Right lobe of liver (tissue), 6 donors: ENCODE results near the gene ITLN2. TPM values are rescaled to one million over a fixed set of nuclear protein-coding genes. Genes with fewer than 3 reads are reported as not detected.
"Not testable (repeated sequence)": the region's sequence is repeated elsewhere in the genome, so short reads cannot be mapped to it uniquely, and the experiment has no call there.

Experiments used
- ATAC-seq, 4 donors: fragments of 200-7000 bp; cut with Tn5 transposase; one replicate each; pipeline ENCODE4 v1.9.1; 2020; ENCODE audit warnings: mild to moderate bottlenecking in 4 of 4, moderate library complexity in 4 of 4
- DNase-seq, 3 donors: peaks; one replicate each; pipeline ENCODE4 v3.0.0-alpha.2; 2020
- H3K27ac ChIP-seq, 3 donors: fragments of 200-600 bp; one replicate each; pipeline ENCODE4 v1.8.0; 2022
- H3K27me3 ChIP-seq, 2 donors: fragments of 200-600 bp; one replicate each; pipeline ENCODE4 v1.8.0; 2022
- H3K36me3 ChIP-seq, 4 donors: fragments of 200-600 bp; sonication (generic) in 1 of 4; one replicate each; pipeline versions ENCODE4 v1.5.1 to v1.8.0; 2017 to 2022; ENCODE audit warnings: control low read depth in 1 of 4
- H3K4me1 ChIP-seq, 4 donors: fragments of 200-600 bp; sonication (generic) in 1 of 4; one replicate each; pipeline versions ENCODE4 v1.5.1 to v1.8.0; 2017 to 2022; ENCODE audit warnings: control low read depth in 1 of 4
- H3K4me3 ChIP-seq, 3 donors: fragments of 200-600 bp; one replicate each; pipeline ENCODE4 v1.8.0; 2022
- H3K9me3 ChIP-seq, 4 donors: fragments of 200-600 bp; sonication (generic) in 1 of 4; one replicate each; pipeline versions ENCODE4 v1.5.1 to v1.8.0; 2017 to 2022; ENCODE audit warnings: control low read depth in 1 of 4
- POLR2A ChIP-seq: fragments of 450-650 bp; IDR thresholded peaks from one replicate; pipeline ENCODE4 v1.6.1; 2017; ENCODE audit warnings: antibody characterized with exemption, mild to moderate bottlenecking
- WGBS: methylation state at CpG from one replicate; pipeline ENCODE4 v1.1.6; 2018; ENCODE audit warnings: low coverage, low lambda C conversion rate; ENCODE audit not compliant: insufficient coverage; ENCODE audit errors: missing lambda C conversion rate; 5-methylcytosine and 5-hydroxymethylcytosine counted together
- intact Hi-C, 2 donors: fragments of 100-400 bp; cut with DNase I; formaldehyde crosslinking; loops; one replicate each; pipeline versions ENCODE4 v1.11.2 to v1.14.1; 2022
- total RNA-seq, 6 experiments: library from RNA; depleted of rRNA in 2 of 6; stranded (reverse); fragments of >200 nt in 2 of 6; fragmentation: NEBNext Ultra II Directional in 3 of 6; extraction: Animal tissue kit (Norgen Biotek cat#: 25700) in 3 of 6; gene quantifications; one replicate each; pipeline versions ENCODE4 v1.1.0 to v1.2.4, GENCODE V29; 2016 to 2023
- TF ChIP-seq, protein P1 (sequence below), 4 donors: fragments of 200-600 bp in 3 of 4; fragments of 450-650 bp in 1 of 4; IDR thresholded peaks; one replicate each; pipeline versions ENCODE4 v1.5.1 to v1.8.0; 2016 to 2022; ENCODE audit warnings: antibody characterized with exemption in 4 of 4, mild to moderate bottlenecking in 2 of 4
- donor health status: DM: no; HTN: yes; CAD: no.
- donor health status: DM: no; HTN: no; CAD: no.
- donor health status: DM: no; HTN: no; CAD: no.
- donor health status: DM: no; HTN: yes; CAD: no.
- donor health status: DM: no; HTN: yes; CAD: no.

ITLN2 gene
- total RNA-seq, 6 experiments from 2014 or later, result 0.29 to 0.33 (median 0.32) TPM; not detected in 3

DNA sequence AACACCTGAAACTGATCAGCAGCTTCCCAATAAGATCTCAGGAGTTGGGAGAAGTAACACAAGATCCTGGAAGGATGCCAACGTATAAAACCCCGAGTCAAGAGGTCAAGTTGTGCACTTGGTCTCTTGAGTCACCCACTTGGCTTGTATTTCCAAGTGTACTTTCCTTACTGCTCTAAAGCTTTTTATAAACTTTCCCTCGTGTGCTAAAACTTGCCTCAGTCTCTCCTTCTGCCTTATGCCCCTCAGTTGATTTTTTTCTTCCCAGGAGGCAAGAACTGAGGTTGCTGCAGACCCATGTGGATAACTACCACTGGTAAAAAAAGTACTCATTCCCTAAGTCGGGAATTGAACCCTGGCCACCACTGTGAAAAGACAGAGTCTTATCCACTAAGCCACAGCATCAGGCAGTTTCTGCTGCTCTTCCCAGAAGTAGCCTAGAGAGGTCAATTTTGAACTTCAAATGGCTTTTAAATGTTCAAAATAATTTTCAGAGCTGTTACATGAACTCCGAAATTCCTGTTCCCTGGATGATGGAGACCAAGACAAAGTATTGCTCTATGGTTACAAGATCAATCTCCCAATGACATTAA lies 28.9 kb downstream of the ITLN2 start:
- intact Hi-C loops, result no loop called here
- Histone ChIP-seq H3K4me1 (no peaks in the 10 kb centered on the region), H3K27ac (no peak overlapping the region), H3K36me3 (no peaks in the 10 kb centered on the region), H3K27me3 (no peaks in the 10 kb centered on the region), H3K9me3 (no peaks in the 10 kb centered on the region), H3K4me3 (no peak overlapping the region)
- ATAC-seq, result no peak
- TF ChIP-seq POLR2A, result no peak
- TF ChIP-seq, protein P1, sequence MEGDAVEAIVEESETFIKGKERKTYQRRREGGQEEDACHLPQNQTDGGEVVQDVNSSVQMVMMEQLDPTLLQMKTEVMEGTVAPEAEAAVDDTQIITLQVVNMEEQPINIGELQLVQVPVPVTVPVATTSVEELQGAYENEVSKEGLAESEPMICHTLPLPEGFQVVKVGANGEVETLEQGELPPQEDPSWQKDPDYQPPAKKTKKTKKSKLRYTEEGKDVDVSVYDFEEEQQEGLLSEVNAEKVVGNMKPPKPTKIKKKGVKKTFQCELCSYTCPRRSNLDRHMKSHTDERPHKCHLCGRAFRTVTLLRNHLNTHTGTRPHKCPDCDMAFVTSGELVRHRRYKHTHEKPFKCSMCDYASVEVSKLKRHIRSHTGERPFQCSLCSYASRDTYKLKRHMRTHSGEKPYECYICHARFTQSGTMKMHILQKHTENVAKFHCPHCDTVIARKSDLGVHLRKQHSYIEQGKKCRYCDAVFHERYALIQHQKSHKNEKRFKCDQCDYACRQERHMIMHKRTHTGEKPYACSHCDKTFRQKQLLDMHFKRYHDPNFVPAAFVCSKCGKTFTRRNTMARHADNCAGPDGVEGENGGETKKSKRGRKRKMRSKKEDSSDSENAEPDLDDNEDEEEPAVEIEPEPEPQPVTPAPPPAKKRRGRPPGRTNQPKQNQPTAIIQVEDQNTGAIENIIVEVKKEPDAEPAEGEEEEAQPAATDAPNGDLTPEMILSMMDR (IDR thresholded peaks at IDR 0.05), result no peak
- 54% methylated on average over 5 of the region's 5 CpGs for WGBS
- no peak for DNase-seq

DNA sequence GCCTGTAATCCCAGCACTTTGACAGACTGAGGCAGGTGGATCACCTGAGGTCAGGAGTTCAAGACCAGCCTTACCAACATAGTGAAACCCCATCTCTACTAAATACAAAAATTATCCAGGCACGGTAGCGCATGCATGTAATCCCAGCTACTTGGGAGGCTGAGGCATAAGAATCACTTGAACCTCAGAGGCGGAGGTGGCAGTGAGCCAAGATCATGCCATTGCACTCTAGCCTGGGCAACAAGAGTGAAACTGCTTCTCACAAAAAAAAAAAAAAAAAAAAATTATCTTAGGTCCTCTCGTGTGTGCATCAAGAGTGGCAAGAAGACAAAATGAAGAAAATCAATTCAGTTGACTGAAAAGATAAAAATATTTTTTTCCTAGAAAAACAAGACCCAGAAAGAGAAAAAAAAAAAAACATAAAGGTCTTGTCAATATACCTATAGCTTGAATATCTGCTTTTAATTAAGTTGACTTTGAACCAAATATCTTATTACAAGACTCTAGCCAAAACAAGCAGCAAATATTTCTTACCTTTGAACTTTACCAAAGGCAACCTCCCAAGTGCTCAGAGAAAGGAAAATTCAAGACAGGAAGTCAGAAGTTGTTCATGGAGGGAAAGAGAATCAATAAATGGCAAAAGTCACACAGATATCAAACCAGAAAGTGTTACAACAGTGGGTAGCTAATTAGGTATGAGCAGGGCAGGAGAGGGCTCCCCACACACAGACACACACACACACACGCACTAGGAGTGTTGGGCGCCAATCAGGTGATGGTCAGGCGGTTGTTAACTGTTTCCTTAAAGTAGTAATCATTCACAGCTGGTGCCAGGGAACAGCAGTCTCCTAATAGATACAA lies 29.6 kb downstream of the ITLN2 start:
- H3K4me1 ChIP-seq, result no peaks in the 10 kb centered on the region
- intact Hi-C loops, result no loop called here
- H3K36me3 ChIP-seq, result no peaks in the 10 kb centered on the region
- H3K27ac ChIP-seq, result no peak overlapping the region
- ATAC-seq, result peak in 3 of 4 donors; percentile 35 to 58 (median 46)
- no peaks in the 10 kb centered on the region for H3K9me3 ChIP-seq
- no peak overlapping the region for H3K4me3 ChIP-seq
- no peaks in the 10 kb centered on the region for H3K27me3 ChIP-seq
- 44% methylated on average over 7 of the region's 7 CpGs for WGBS
- DNase-seq, result no peak
- TF ChIP-seq POLR2A, result no peak
- TF ChIP-seq, protein P1 (IDR thresholded peaks at IDR 0.05), result no peak

DNA sequence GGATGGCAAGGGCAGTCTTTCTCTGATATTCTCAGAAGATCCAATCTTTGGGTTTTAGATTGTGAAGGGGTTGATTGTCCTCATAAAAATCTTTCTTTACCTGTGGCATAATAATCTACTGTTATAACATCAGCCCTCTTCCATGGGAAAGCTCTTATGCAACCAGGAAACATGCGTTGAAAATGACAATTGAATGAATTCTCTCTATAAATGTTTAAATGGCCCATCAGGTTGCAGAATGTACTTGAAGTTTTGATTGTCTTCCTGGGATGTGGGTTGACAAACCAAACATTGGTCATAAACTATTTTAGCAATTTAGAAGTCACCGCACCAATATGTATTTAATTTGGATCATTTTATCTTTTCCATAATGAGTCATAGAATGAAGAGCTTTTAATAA lies 37.9 kb downstream of the ITLN2 start:
- Histone ChIP-seq H3K9me3 (no peaks in the 10 kb centered on the region), H3K36me3 (no peaks in the 10 kb centered on the region), H3K4me1 (no peaks in the 10 kb centered on the region), H3K27ac (no peak overlapping the region), H3K4me3 (no peak overlapping the region), H3K27me3 (no peaks in the 10 kb centered on the region)
- intact Hi-C loops, result no loop called here
- no peak for DNase-seq
- TF ChIP-seq, protein P1 (IDR thresholded peaks at IDR 0.05), result no peak
- no peak for TF ChIP-seq POLR2A
- ATAC-seq, result no peak
- WGBS, result 90% methylated on average over 2 of the region's 2 CpGs

DNA sequence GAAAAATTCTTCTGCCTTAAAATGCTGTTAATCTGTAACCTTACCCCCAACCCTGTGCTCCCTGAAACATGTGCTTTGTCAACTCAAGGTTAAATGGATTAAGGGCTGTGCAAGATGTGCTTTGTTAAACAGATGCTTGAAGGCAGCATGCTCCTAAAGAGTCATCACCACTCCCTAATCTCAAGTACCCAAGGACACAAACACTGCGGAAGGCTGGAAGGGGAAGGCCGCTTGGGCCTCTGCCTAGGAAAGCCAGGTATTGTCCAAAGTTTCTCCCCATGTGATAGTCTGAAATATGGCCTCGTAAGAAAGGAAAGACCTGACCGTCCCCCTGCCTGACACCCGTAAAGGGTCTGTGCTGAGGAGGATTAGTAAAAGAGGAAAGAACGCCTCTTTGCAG lies 41.4 kb downstream of the ITLN2 start:
- WGBS, result 81% methylated on average over 3 of the region's 6 CpGs
- H3K4me3 ChIP-seq, H3K9me3 ChIP-seq, H3K27ac ChIP-seq, H3K36me3 ChIP-seq, H3K27me3 ChIP-seq, ATAC-seq, intact Hi-C loops, DNase-seq, H3K4me1 ChIP-seq: not testable (repeated sequence)

DNA sequence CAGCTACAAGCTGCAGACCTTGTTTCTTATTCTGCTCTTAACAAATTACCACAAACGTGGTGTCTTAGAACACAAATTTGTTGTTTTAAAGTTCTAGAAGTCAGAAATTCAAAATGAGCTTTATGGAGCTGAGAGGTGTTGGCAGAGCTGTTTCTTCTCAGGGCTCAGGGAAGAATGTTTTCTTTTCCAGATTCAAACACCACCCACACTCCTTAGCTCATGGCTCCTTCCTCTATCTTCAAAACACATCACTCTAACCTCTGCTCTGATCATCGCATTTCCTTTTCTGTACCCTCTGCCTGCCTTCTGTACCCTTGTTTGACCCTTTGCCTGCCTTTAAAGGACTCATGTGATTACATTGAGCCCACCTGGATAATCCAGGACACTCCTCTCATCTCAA lies 42.7 kb downstream of the ITLN2 start:
- Histone ChIP-seq H3K4me3 (no peak overlapping the region), H3K27me3 (no peaks in the 10 kb centered on the region), H3K4me1 (no peaks in the 10 kb centered on the region), H3K9me3 (no peaks in the 10 kb centered on the region), H3K36me3 (no peaks in the 10 kb centered on the region), H3K27ac (no peak overlapping the region)
- intact Hi-C loops, result no loop called here
- no peak for ATAC-seq
- TF ChIP-seq, protein P1 (IDR thresholded peaks at IDR 0.05), result no peak
- TF ChIP-seq POLR2A, result no peak
- DNase-seq, result no peak
- 63% methylated on average over 2 of the region's 2 CpGs for WGBS
